IMR-90 (cell line): ENCODE measurements around the gene ARHGEF4.

Experiments
- CEBPB ChIP-seq: IDR thresholded peaks from 2 replicates; pipeline ENCODE4 v1.6.1; 2012; ENCODE audit warnings: low read depth, low read length, improper control_type of control experiment
- CTCF ChIP-seq: conservative IDR thresholded peaks from 2 replicates; pipeline ENCODE4 v1.5.1; 2012; ENCODE audit warnings: mild to moderate bottlenecking, low read depth, low read length, improper control_type of control experiment
- MAFK ChIP-seq: IDR thresholded peaks from 2 replicates; pipeline ENCODE4 v1.6.1; 2012; ENCODE audit warnings: low read depth, low read length, improper control_type of control experiment
- MXI1 ChIP-seq: IDR thresholded peaks from 2 replicates; pipeline ENCODE4 v1.6.1; 2012; ENCODE audit warnings: low read depth, mild to moderate bottlenecking, low read length, moderate library complexity, borderline replicate concordance
- POLR2A ChIP-seq: IDR thresholded peaks from 2 replicates; pipeline ENCODE4 v1.6.1; 2012; ENCODE audit warnings: mild to moderate bottlenecking, low read depth, low read length
- RAD21 ChIP-seq: IDR thresholded peaks from 2 replicates; pipeline ENCODE4 v1.6.1; 2012; ENCODE audit warnings: low read length, improper control_type of control experiment
- RFX5 ChIP-seq: IDR thresholded peaks from 2 replicates; pipeline ENCODE4 v1.8.0; 2012; ENCODE audit warnings: low read depth, mild to moderate bottlenecking, low read length, moderate library complexity
- SMC3 ChIP-seq: fragments of 150-350 bp; IDR thresholded peaks from 2 replicates; pipeline ENCODE4 v1.6.1; 2016; ENCODE audit warnings: low read depth, mild to moderate bottlenecking, antibody characterized with exemption, low read length, moderate library complexity

DNA sequence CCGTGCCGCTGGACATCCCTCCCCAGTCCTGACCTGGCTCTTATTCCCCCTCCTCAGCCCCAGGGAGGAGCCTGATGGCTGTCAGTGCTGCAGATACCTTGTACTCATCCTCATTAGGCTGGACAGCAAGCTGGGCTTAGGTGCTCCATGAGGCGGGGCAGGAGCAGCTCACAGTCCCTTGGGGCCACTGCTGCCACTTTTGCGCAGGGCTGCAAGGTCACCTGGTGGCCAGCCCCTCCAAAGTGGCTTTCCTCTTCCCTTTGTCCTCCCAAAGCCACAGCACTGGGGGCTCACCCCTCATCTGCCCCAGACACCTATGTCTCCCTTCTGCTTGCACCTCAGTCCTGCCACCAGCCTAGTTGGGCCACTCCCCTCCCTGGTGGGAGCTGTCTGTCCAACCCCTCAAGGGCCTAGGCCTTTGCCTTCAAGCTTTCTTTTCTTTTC lies 195.7 kb downstream of the ARHGEF4 start:
- TF ChIP-seq MXI1, result no peak
- TF ChIP-seq CTCF, result no peak
- no peak for TF ChIP-seq POLR2A
- TF ChIP-seq SMC3, result no peak
- TF ChIP-seq RAD21, result no peak
- TF ChIP-seq CEBPB, result no peak
- TF ChIP-seq MAFK, result no peak
- no peak for TF ChIP-seq RFX5
